HG03045 (cell line): Measurements from ENCODE around the gene MYEF2.

Source experiments
- ATAC-seq: cut with Tn5 transposase; IDR thresholded peaks from one replicate; pipeline ENCODE4 v1.9.1; 2021; ENCODE audit warnings: mild to moderate bottlenecking, moderate library complexity; ENCODE audit not compliant: unreplicated experiment

MYEF2 gene

GRCh38 chr15:48145923-48146322 lies 32.2 kb downstream of the MYEF2 start:
- no peak for ATAC-seq

GRCh38 chr15:48144889-48145288 lies 33.2 kb downstream of the MYEF2 start:
- ATAC-seq: no peak

DNA sequence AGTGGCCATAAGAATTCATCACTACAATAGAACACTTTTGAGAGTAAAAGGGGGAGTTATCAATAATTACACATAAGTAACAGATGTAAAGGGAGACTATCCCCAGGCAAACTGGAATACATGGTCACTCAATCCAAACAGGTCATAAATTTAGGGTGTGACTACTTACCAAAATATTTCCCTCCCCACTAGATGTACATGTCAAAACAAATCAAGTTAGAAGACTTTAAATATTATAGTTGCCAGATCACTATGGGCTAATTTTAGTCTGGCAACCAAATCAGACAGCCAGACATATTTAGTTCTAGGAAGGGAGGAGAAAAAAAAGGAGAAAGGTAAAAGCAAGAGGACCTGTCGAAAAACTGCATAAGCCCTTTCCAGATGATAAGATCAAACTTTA lies 34.2 kb downstream of the MYEF2 start:
- ATAC-seq: no peak

GRCh38 chr15:48132874-48133273 lies 45.2 kb downstream of the MYEF2 start:
- ATAC-seq: no peak

- ATAC-seq: no peak
Observed at GRCh38 chr15:48131324-48131723, 46.8 kb downstream of the MYEF2 start.

DNA sequence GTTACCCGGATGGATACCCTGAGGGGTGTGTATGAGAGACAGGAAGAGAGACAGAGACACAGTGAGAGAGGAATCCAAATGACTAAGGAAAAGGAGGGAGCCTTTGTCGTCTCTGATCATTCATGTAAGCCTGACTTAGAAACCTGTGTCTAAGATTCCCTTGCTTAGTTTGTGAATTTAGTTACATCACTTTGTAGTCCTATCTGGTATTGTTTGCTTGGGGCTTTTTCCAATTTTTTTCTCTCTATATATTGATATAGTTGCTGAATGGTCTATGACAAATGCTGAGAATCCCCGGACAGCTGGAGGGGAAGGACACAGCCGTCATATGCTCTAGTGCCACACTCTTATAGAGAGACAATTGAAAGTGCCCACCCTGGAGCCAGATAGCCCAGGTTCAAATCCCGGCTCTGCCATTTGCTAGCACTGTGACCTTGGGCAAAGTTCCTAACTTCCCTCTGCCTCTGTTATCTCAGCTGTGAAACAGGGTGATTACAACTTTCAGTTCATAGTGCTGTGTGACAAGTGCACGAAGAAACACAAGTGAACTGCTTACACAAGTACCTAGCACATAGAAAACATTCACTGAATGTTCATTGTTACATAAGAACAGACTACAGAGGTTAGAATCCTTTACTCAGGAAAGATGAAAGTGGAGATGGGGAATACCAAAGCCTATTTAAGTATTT lies 51.3 kb downstream of the MYEF2 start:
- no peak for ATAC-seq

- ATAC-seq: no peak
Observed at GRCh38 chr15:48121849-48122248, 56.2 kb downstream of the MYEF2 start.

- ATAC-seq: no peak
Observed at GRCh38 chr15:48120745-48121144, 57.4 kb downstream of the MYEF2 start, which contains the start of gene SLC24A5. TSS of gene SLC24A5 (plus strand) at chr15:48120990. CDS start at chr15:48121045, 55 bp downstream.

DNA sequence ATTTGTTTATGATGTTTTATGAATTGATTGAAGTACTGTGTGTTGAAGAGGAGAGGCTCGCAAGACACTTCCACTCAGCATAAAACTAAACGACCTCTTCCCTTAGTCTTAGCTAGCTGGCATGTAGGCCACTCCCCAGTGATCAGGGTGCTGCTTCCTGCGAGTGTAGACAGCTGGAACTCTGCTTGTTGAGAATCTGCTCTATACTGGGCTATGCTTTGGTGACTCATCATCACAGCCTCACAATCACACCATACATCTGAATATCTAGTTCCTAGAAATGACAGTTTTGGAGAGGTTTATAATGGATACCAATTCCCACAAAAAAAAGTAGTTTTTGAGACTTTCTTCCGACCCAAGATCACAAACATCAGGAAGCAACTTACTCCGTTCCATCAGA lies 58.8 kb downstream of the MYEF2 start:
- no peak for ATAC-seq

GRCh38 chr15:48112242-48112641 lies 65.9 kb downstream of the MYEF2 start:
- ATAC-seq: no peak

GRCh38 chr15:48109856-48110531 lies 68.1 kb downstream of the MYEF2 start:
- ATAC-seq: no peak

DNA sequence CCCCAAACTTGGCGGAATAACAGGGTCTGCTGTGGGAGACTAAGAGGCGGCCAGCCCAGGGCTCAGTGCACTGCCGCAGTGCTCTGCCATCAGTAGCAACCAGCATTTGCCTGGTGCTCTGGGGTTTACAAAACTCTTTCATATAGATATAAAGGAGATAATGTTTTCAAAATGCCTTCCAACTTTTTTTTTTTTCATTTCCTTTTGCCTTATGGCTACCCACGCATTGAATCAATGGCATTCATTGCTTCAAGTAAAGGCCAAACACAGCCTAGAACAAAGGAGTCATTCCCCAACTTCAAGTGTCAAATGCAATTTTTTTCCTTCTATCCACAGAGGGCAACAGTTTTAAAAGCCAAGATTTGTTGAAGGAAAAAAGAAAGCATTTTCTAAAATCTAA lies 68.9 kb downstream of the MYEF2 start:
- no peak for ATAC-seq

- ATAC-seq: no peak
Observed at GRCh38 chr15:48105936-48106335, 72.2 kb downstream of the MYEF2 start.

GRCh38 chr15:48103647-48104046 lies 74.4 kb downstream of the MYEF2 start:
- ATAC-seq: no peak

DNA sequence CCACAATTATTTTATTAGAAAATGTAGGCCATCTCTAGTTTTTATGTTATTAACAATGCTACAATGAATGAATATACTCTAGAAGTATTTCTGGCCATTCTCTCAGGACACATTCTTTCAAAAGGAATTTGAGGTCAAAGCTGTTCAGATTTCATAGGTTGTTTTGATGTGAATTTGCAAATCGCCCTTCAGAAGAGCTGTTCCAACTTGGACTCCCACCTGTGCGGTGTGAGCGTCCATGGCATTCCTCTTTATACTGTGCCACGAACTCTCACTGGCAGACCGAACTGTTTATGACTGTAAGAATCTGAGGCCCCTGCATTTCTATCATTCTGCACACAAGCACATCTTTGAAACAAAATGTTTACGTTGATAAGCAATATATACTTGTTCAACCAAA lies 75.9 kb downstream of the MYEF2 start:
- ATAC-seq: no peak

DNA sequence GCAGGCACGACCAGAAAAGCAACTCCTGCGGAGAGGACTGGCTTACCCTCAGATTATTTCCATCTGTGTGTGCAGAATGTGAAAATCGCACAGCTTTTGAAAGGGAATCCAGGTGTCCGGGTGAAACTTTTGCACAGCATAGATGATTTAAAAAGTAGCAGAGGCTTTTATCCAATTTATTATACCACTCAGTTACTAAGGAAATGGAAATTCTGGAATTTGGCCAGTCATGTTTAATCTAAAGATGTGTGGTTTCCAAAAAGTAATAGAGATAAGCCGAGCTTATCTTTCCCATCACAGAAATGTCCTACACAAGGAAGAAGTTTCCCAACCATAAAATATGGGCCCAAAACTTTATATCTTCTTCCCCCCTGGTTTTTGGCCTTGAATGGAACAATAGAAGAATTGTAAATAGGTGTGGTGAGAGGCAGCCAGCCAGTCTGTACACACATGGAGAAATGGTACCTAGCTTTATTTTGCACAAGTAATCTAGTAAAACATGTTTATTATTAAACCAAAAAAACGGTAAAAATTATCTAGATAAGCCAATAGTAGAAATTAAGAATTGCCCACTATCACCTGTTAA lies 76.6 kb downstream of the MYEF2 start:
- ATAC-seq: no peak

DNA sequence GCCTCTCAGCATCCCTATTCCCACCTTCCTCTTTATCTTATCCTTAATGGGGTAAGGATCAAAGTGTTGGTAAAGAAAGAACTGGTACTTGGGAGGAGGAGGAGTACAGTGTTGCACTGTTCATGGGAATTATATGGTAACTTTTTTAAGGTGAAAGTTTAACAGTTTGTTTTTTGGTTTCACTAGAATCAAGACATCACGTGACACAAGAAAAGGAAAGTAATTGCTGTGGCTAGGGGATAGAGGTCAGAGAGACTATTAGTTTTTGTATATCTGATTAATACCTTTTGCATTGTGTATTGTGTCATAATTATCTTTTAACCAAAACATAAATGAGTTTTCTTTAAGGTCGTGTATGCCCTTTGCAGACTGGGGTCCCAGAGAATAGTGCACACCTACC lies 80.8 kb downstream of the MYEF2 start:
- no peak for ATAC-seq

DNA sequence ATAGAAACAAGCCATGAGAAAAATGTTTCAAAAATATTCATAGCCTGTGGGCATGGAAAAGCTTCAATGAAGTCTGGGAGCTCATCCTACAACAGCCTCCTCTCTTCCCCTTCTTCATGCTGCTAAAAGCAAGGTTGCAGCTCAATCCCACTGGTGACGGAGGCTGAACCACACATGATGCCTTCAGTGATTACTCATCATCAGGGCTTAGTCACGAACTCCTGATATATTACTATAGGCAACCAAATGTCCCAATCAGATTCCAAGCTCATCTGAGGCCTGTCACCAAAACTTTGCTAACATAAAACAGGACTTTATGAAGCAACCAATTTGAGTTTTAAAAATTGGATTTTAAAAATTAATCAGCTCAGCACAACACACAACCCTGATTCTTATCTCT lies 81.3 kb downstream of the MYEF2 start:
- no peak for ATAC-seq

GRCh38 chr15:48096355-48096786 lies 81.7 kb downstream of the MYEF2 start:
- peak; percentile 71 for ATAC-seq

GRCh38 chr15:48091522-48091921 lies 86.6 kb downstream of the MYEF2 start:
- no peak for ATAC-seq

DNA sequence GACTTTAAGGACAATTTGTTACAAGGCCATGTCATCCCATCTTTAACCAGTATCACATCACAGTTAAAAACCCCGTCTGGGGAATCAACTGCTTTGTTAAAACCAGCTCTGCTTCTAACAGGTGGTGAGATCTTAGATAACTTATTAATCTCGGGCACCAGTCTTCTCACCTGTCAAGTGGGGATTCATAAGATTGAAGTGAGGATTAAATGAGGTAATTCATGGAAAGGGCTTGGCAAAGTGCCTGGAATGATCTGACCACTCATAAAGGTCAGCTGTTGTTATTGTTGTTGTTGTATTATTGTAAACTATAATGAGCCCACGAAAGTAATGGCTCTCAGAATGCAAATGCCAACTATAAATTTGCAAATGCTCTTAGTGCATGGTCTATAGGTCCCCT lies 87.4 kb downstream of the MYEF2 start:
- ATAC-seq: no peak

DNA sequence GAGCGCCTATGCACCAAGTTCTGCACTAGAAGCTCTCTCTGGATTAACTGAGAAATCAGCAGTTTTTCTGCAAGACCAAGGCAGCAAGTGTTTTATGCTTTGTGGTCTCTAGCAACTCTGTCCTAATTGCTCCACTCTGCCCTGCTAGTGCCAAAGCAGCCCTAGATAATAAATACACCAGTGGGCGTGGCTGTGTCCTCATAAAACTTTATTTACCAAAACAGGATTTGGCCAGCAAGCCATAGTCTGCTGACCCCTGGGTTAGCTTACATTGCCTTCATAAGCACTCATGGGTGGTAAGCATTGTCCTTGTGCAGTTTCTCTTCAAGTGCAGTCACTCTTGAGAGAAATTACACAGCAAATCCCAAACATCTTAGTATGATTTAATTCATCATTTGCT lies 88.0 kb downstream of the MYEF2 start:
- no peak for ATAC-seq
